ENCODE results near the gene ETFA. TPM values are rescaled to one million over a fixed set of nuclear protein-coding genes. Genes with fewer than 3 reads are reported as not detected.

Gene ETFA
- total RNA-seq, 1 donor from 2014 or later, result 68.7 TPM

DNA sequence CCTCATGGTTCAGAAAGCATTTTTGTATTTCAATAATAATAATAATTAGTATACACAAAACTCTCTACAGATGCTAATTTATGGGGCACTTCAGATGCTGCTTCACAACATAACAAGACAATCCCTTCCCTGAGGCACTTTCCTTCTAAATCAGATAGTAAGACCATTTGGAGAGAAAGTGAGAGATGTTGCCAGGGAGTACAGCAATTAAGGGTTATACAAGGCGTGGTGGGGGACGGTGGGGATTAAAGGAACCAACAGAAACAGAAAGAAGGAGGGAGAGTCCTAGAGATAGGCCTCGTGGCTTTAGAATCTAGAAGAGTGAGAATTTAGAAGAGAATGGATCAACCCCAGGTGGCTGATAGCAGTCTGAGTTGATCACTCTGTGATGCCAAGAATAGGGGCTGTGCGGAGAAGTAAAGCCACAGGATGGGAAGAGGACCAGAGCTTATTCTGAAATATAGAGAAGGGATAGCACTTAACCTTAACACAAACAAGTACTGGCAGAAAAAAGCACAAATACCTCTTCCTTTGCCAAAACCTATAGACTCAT lies 76.9 kb downstream of the ETFA start:
- Histone ChIP-seq H3K4me3 (ENCODE audit: low read depth, low read length) (no peak overlapping the region), H3K36me3 (ENCODE audit: control insufficient read depth, insufficient read depth, low read length) (no peaks in the 10 kb centered on the region), H3K27me3 (ENCODE audit: control insufficient read depth, insufficient read depth, low read length) (no peaks in the 10 kb centered on the region)
- TF ChIP-seq, protein P1, sequence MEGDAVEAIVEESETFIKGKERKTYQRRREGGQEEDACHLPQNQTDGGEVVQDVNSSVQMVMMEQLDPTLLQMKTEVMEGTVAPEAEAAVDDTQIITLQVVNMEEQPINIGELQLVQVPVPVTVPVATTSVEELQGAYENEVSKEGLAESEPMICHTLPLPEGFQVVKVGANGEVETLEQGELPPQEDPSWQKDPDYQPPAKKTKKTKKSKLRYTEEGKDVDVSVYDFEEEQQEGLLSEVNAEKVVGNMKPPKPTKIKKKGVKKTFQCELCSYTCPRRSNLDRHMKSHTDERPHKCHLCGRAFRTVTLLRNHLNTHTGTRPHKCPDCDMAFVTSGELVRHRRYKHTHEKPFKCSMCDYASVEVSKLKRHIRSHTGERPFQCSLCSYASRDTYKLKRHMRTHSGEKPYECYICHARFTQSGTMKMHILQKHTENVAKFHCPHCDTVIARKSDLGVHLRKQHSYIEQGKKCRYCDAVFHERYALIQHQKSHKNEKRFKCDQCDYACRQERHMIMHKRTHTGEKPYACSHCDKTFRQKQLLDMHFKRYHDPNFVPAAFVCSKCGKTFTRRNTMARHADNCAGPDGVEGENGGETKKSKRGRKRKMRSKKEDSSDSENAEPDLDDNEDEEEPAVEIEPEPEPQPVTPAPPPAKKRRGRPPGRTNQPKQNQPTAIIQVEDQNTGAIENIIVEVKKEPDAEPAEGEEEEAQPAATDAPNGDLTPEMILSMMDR (IDR thresholded peaks at IDR 0.05; ENCODE audit: insufficient read depth, low read length, poor library complexity, severe bottlenecking), result no peak
- no peak for DNase-seq (ENCODE audit: low read depth)

DNA sequence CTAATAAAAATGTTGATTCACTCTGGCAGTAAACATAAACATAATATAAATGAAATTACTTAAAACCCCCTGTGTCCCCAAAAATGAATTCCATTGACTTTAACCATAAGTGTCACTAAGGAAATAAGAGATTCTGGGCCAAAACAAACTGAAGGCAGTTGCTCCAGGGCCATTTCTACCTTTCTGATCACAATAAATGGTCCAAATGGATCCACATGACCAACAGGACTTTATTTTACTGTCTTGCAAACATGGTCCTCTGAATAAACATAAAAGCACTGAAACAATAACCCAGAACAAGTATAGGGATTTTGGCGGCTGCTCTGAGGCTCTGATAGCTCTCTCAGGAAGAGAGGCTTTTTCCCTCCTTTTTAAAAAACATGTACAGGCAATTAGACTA lies 77.3 kb downstream of the ETFA start:
- no peak for DNase-seq (ENCODE audit: low read depth)
- Histone ChIP-seq H3K27me3 (ENCODE audit: control insufficient read depth, insufficient read depth, low read length) (no peaks in the 10 kb centered on the region), H3K36me3 (ENCODE audit: control insufficient read depth, insufficient read depth, low read length) (no peaks in the 10 kb centered on the region), H3K4me3 (ENCODE audit: low read depth, low read length) (no peak overlapping the region)
- TF ChIP-seq, protein P1 (IDR thresholded peaks at IDR 0.05; ENCODE audit: insufficient read depth, low read length, poor library complexity, severe bottlenecking), result no peak

DNA sequence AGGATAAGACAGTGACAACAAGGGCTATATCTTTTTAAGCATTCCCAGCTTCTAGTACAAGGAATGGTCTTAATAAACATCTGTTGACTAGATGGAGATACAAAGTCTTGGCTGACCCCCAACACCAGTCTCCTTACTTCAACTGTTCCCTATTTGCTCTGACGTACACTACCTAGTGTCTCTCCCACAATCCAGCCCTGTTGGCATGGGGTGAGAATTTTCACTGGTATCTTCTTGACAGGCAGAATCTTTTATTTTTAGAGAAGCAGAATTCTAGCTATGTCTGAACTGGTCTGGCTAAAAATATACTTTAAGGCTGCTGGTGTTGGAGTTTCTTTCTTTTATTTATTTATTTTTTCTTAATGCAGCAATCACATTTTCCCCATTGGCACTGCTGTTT lies 82.0 kb downstream of the ETFA start:
- DNase-seq (ENCODE audit: low read depth), result no peak
- Histone ChIP-seq H3K27me3 (ENCODE audit: control insufficient read depth, insufficient read depth, low read length) (no peaks in the 10 kb centered on the region), H3K4me3 (ENCODE audit: low read depth, low read length) (no peak overlapping the region), H3K36me3 (ENCODE audit: control insufficient read depth, insufficient read depth, low read length) (no peaks in the 10 kb centered on the region)
- TF ChIP-seq, protein P1 (IDR thresholded peaks at IDR 0.05; ENCODE audit: insufficient read depth, low read length, poor library complexity, severe bottlenecking), result no peak

DNA sequence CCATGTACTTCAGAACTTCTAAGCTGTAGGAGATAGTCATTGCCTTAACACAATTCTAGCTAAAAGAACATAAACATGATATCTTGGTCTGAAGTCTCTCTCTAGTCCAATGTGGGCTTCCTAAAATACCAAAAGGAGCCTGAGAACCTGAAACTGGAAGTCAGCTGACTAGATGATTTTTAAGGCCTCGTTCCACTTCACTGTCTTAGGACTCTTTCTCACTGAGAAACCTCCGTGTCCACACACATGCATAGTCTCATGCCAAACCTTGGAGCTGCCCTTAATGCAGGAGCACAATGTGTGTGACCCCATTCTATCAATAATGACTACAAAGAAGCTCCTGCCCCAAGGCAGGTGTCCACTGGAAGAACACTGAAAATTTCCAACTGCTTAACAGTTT lies 87.7 kb downstream of the ETFA start:
- Histone ChIP-seq H3K4me3 (ENCODE audit: low read depth, low read length) (no peak overlapping the region), H3K36me3 (ENCODE audit: control insufficient read depth, insufficient read depth, low read length) (no peaks in the 10 kb centered on the region), H3K27me3 (ENCODE audit: control insufficient read depth, insufficient read depth, low read length) (no peaks in the 10 kb centered on the region)
- TF ChIP-seq, protein P1 (IDR thresholded peaks at IDR 0.05; ENCODE audit: insufficient read depth, low read length, poor library complexity, severe bottlenecking), result no peak
- no peak for DNase-seq (ENCODE audit: low read depth)

DNA sequence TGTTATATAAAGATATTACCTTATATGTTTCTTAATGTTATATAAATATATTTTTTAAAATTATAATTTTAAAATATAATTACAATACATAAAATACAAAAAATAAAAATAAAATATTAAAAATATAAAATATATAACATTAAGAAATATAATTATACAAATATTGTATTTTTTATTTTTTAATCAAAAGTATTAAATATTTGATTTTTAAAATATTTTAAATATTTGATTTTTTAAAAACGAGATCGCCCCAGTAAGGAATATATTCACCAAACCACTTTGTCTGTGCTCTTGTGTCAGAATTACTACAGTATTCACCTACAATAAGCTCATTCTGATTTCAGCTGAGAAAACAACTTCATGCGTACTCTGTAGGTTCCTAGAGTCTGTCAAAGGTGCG lies 89.1 kb downstream of the ETFA start:
- no peak overlapping the region for H3K4me3 ChIP-seq (ENCODE audit: low read depth, low read length)
- TF ChIP-seq, protein P1 (IDR thresholded peaks at IDR 0.05; ENCODE audit: insufficient read depth, low read length, poor library complexity, severe bottlenecking), result no peak
- no peak for DNase-seq (ENCODE audit: low read depth)
- H3K36me3 ChIP-seq (ENCODE audit: control insufficient read depth, insufficient read depth, low read length), result no peaks in the 10 kb centered on the region
- H3K27me3 ChIP-seq (ENCODE audit: control insufficient read depth, insufficient read depth, low read length), result no peaks in the 10 kb centered on the region

DNA sequence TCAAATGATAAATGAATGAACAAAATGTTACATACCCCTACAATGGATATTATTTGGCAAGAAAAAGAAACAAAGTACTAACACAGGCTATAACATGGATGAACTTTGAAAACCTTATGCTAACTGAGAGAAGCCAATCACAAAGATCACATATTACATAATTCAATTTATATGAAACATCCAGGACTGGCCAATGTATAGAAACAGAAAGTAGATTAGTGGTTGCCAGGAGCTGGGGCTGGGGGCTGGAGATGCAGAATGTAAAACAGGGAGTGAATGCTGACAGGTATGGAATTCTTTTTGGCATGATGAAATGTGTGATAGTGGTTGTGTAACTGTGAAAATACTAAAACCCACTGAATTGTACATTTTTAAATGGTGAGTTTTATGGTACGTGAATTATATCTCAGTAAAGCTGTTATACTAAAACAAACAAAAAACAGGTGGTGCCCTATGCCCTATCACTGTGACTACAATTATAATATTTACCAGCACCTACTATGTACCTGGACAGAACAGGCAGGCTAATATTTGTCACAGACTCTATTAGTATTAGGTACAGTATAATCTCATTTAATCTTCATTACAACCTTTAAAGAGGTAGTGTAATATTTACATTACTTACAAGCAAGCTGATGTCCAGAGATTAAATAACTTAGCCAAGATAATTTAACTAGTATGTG lies 90.0 kb downstream of the ETFA start:
- TF ChIP-seq, protein P1 (IDR thresholded peaks at IDR 0.05; ENCODE audit: insufficient read depth, low read length, poor library complexity, severe bottlenecking), result no peak
- Histone ChIP-seq H3K27me3 (ENCODE audit: control insufficient read depth, insufficient read depth, low read length) (no peaks in the 10 kb centered on the region), H3K4me3 (ENCODE audit: low read depth, low read length) (no peak overlapping the region), H3K36me3 (ENCODE audit: control insufficient read depth, insufficient read depth, low read length) (no peaks in the 10 kb centered on the region)
- DNase-seq (ENCODE audit: low read depth), result no peak

All from kidney epithelial cell (primary cell).